PC-9 (cell line): Measurements from ENCODE around the gene RIMS1. TPM values are rescaled to one million over a fixed set of nuclear protein-coding genes. Genes with fewer than 3 reads are reported as not detected.

ENCODE experiments used
- BruUV-seq: library from RNA; stranded (reverse); fragments of 400-500 nt; replicated peaks from 2 replicates; lab custom pipeline; 2021; lab: Mats Ljungman, UMichigan
- CTCF ChIA-PET: fragments of 300-600 bp; sonication (Branson Sonifier 250); formaldehyde crosslinking; loops from one replicate; lab custom pipeline; 2022; ENCODE audit warnings: antibody characterized with exemption; lab: Charles Lee
- POLR2A ChIA-PET: fragments of 300-600 bp; sonication (Branson Sonifier 250); formaldehyde crosslinking; loops from one replicate; lab custom pipeline; 2022; ENCODE audit warnings: antibody characterized with exemption; ENCODE audit not compliant: unreplicated experiment; lab: Charles Lee
- DNase-seq, 2 experiments: peaks; one replicate each; pipeline versions ENCODE4 v3.0.0 to v3.0.0-alpha.2; 2015 to 2022; ENCODE audit warnings: mixed read lengths in 1 of 2
- H2AFZ ChIP-seq: fragments of 200-600 bp; sonication (generic); 2 replicates; pipeline ENCODE4 v1.8.1; 2017; ENCODE audit warnings: antibody characterized with exemption
- H3F3A ChIP-seq: fragments of 200-600 bp; sonication (generic); 2 replicates; pipeline ENCODE4 v1.8.1; 2017; ENCODE audit warnings: antibody characterized with exemption, mild to moderate bottlenecking, low read depth; ENCODE audit not compliant: insufficient read depth
- H3K27ac ChIP-seq: fragments of 200-600 bp; sonication (generic); 2 replicates; pipeline ENCODE4 v1.6.1; 2016; ENCODE audit warnings: mixed run types
- H3K27me3 ChIP-seq: fragments of 200-600 bp; sonication (generic); 2 replicates; pipeline ENCODE4 v1.6.1; 2016; ENCODE audit warnings: low read depth, mixed run types; ENCODE audit not compliant: insufficient read depth
- H3K36me3 ChIP-seq: fragments of 200-600 bp; sonication (generic); 2 replicates; pipeline ENCODE4 v1.6.1; 2016; ENCODE audit warnings: low read depth, mixed run types
- H3K4me1 ChIP-seq: fragments of 200-600 bp; sonication (generic); replicated peaks from 2 replicates; pipeline ENCODE4 v1.6.1; 2016; ENCODE audit warnings: mixed run types; ENCODE audit not compliant: insufficient read depth
- H3K4me2 ChIP-seq: fragments of 200-600 bp; sonication (generic); 2 replicates; pipeline ENCODE4 v1.6.1; 2017; ENCODE audit warnings: mixed run types
- H3K4me3 ChIP-seq: fragments of 200-600 bp; sonication (generic); 2 replicates; pipeline ENCODE4 v1.6.1; 2016; ENCODE audit warnings: mixed run types
- H3K79me2 ChIP-seq: fragments of 200-600 bp; sonication (generic); 2 replicates; pipeline ENCODE4 v1.6.1; 2017; ENCODE audit warnings: low read depth, mixed run types
- H3K9me2 ChIP-seq: fragments of 200-600 bp; sonication (generic); 2 replicates; pipeline ENCODE4 v1.8.1; 2017; ENCODE audit warnings: mild to moderate bottlenecking; ENCODE audit not compliant: insufficient read depth
- H3K9me3 ChIP-seq: fragments of 200-600 bp; sonication (generic); 2 replicates; pipeline ENCODE4 v1.8.1; 2016; ENCODE audit warnings: low read depth; ENCODE audit not compliant: insufficient read depth
- H4K20me1 ChIP-seq: fragments of 200-600 bp; sonication (generic); 2 replicates; pipeline ENCODE4 v1.8.1; 2017; ENCODE audit not compliant: insufficient read depth
- CTCF ChIP-seq: fragments of 200-600 bp; sonication (generic); conservative IDR thresholded peaks from 2 replicates; pipeline ENCODE4 v1.6.1; 2017; ENCODE audit warnings: mixed run types, antibody characterized with exemption, mild to moderate bottlenecking, moderate library complexity
- EZH2 ChIP-seq: fragments of 200-600 bp; sonication (generic); IDR thresholded peaks from 2 replicates; pipeline ENCODE4 v1.8.0; 2017; ENCODE audit warnings: antibody characterized with exemption, low read depth
- intact Hi-C: fragments of 100-400 bp; cut with micrococcal nuclease; formaldehyde crosslinking; loops from one replicate; pipeline ENCODE4 v1.10.0; 2022; ENCODE audit not compliant: unreplicated experiment
- total RNA-seq: library from RNA; stranded (reverse); gene quantifications from 2 replicates; pipeline ENCODE4 v1.2.3, GENCODE V29; 2021

The RIMS1 gene
- total RNA-seq, 1 experiment from 2014 or later = not detected

DNA sequence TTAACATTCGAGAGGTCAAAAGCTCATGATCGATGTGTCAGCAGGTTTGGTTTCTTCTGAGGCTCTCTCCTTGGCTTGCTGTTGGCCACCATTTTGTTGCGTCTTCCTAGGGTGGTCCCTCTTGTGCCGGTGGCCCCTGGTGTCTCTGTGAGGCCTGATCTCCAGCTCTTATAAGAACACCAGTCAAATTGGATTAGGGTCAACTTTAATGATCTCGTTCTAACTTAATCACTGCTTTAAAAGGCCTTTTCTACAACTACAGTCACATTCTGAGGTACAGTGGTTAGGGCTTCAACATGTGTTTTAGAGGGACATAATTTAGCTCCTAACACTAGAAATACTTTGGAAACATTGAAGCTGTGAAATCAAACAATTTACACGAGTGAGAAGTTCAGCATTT is 494.7 kb downstream of the RIMS1 start:
- Histone ChIP-seq H2AFZ (no peak overlapping the region), H3K27ac (no peak overlapping the region), H3K36me3 (no peaks in the 10 kb centered on the region), H4K20me1 (no peaks in the 10 kb centered on the region), H3K4me3 (no peak overlapping the region), H3K4me2 (no peak overlapping the region), H3K9me3 (no peaks in the 10 kb centered on the region), H3K27me3 (no peaks in the 10 kb centered on the region), H3F3A (no peaks in the 10 kb centered on the region), H3K79me2 (no peaks in the 10 kb centered on the region), H3K4me1 (no peaks in the 10 kb centered on the region), H3K9me2 (no peaks in the 10 kb centered on the region)
- no peak for DNase-seq
- CTCF ChIA-PET = no interaction called here
- intact Hi-C loops = no loop called here
- POLR2A ChIA-PET = interaction anchor here (0.7 kb wide), 1 partner anchor 14 kb away, joined by 9 read pairs; no protein-coding TSS in a partner anchor
- TF ChIP-seq EZH2 = no peak
- TF ChIP-seq CTCF = no peak
- no TSS peak for BruUV-seq

DNA sequence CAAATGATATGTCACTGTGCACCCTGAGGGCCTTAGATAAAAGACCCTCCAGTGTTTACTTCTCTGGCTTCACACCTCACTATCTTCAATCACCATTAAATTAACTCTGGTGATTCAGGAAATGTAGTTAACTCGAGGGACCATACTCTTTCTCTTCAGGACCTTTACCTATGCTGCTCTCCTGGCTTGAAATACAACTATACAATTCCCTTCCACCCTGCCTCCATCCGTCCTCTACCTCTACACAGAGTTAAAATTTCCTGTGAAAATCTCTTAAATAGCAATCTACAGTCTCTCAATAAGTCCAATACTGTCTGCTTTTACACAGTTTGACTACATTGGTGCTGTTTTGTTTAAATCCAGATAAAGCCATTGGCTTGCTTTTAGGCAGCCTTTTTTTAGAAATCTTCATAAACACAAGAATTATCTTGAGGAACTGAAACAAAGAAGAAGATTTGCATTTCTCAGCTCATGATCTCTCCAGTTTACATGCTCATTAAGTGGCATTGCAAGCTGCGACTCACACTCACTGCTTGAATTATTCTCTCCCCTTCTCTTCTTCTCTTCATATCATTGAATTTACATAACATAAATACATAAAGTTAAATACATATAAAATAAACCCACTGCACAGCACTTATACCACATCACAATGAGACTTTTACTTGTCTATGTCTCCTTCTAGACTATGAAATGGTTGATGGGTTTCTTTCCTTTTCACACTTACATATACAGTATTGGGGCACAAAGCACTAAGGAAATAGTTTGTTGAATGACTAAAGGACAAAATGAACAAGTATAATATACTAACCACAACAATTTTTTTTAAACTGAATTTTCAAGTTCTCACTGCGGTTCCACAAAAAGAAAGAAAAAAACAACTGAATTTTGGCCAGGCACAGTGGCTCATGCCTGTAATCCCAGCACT is 496.5 kb downstream of the RIMS1 start:
- H3K9me3 ChIP-seq = no peaks in the 10 kb centered on the region
- ChIA-PET POLR2A (no interaction called here), CTCF (no interaction called here)
- no peaks in the 10 kb centered on the region for H3K79me2 ChIP-seq
- no peak overlapping the region for H2AFZ ChIP-seq
- H3K9me2 ChIP-seq = no peaks in the 10 kb centered on the region; the same call in 1 of the 2 replicates
- DNase-seq = no peak
- no TSS peak for BruUV-seq
- no peaks in the 10 kb centered on the region for H3K4me1 ChIP-seq
- no peak overlapping the region for H3K27ac ChIP-seq
- no peak overlapping the region for H3K4me3 ChIP-seq
- TF ChIP-seq EZH2 (no peak), CTCF (no peak)
- H3K4me2 ChIP-seq = no peak overlapping the region
- H4K20me1 ChIP-seq = no peaks in the 10 kb centered on the region
- H3F3A ChIP-seq = no peaks in the 10 kb centered on the region
- no peaks in the 10 kb centered on the region for H3K36me3 ChIP-seq
- intact Hi-C loops = no loop called here
- no peaks in the 10 kb centered on the region for H3K27me3 ChIP-seq

DNA sequence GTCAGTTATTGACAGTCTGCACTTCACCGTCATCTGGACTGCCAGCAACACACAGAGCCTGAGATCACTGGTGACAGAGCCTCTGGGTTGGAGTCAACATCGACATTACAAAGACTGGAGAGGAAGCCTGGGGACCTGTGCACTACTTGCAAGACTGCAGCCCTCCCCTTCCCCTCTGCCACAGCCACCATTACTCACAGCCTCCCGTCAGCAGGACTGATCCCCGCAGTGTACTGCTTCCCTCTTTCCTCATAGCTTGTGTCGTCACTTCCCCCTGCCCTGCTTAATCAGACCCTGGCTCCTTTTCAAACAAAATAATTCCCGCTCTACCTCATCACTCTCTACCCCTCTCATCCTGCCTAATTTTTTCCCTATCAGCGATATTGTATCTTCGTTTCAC is 500.0 kb downstream of the RIMS1 start:
- intact Hi-C loops = no loop called here
- Histone ChIP-seq H3F3A (no peaks in the 10 kb centered on the region), H2AFZ (no peak overlapping the region), H3K4me2 (no peak overlapping the region), H3K4me3 (no peak overlapping the region), H3K9me3 (no peaks in the 10 kb centered on the region), H3K79me2 (no peaks in the 10 kb centered on the region), H4K20me1 (no peaks in the 10 kb centered on the region), H3K36me3 (no peaks in the 10 kb centered on the region), H3K27ac (no peak overlapping the region), H3K4me1 (no peaks in the 10 kb centered on the region), H3K27me3 (no peaks in the 10 kb centered on the region), H3K9me2 (no peaks in the 10 kb centered on the region; the same call in 1 of the 2 replicates)
- ChIA-PET POLR2A (no interaction called here), CTCF (no interaction called here)
- TF ChIP-seq CTCF = no peak
- BruUV-seq = no TSS peak
- DNase-seq = no peak
